ENCODE data around the gene RBMS3.
"Not testable (repeated sequence)": the region's sequence is repeated elsewhere in the genome, so short reads cannot be mapped to it uniquely, and the experiment has no call there.

RBMS3 gene

GRCh38 chr3:29976871-29977270 lies 696.0 kb downstream of the RBMS3 start:
- no peak for DNase-seq

GRCh38 chr3:29977360-29977759 lies 696.5 kb downstream of the RBMS3 start:
- DNase-seq, result no peak

GRCh38 chr3:29978036-29978435 lies 697.2 kb downstream of the RBMS3 start:
- DNase-seq, result no peak

- no peak for DNase-seq
Measured at GRCh38 chr3:29991198-29991597, 710.3 kb downstream of the RBMS3 start.

- no peak for DNase-seq
Measured at GRCh38 chr3:30002797-30003196, 721.9 kb downstream of the RBMS3 start.

GRCh38 chr3:30003741-30004140 lies 722.9 kb downstream of the RBMS3 start:
- DNase-seq, result no peak

- no peak for DNase-seq
Measured at GRCh38 chr3:30004481-30004880, 723.6 kb downstream of the RBMS3 start.

GRCh38 chr3:30006111-30006510 lies 725.2 kb downstream of the RBMS3 start:
- no peak for DNase-seq

- peak in 1 of 2 donors; percentile 67 for DNase-seq
Measured at GRCh38 chr3:30007668-30008067, 726.8 kb downstream of the RBMS3 start.

GRCh38 chr3:30011237-30011803 lies 730.4 kb downstream of the RBMS3 start:
- DNase-seq, result no peak

- DNase-seq, result peak in 1 of 2 donors; percentile 54
Measured at GRCh38 chr3:30012941-30013543, 732.2 kb downstream of the RBMS3 start.

GRCh38 chr3:30017901-30018300 lies 737.0 kb downstream of the RBMS3 start:
- DNase-seq, result no peak

GRCh38 chr3:30020380-30020779 lies 739.5 kb downstream of the RBMS3 start:
- DNase-seq, result no peak

GRCh38 chr3:30024466-30024865 lies 743.6 kb downstream of the RBMS3 start:
- no peak for DNase-seq

- DNase-seq, result no peak
Measured at GRCh38 chr3:30026851-30027250, 746.0 kb downstream of the RBMS3 start.

- DNase-seq, result no peak
Measured at GRCh38 chr3:30034246-30034991, 753.5 kb downstream of the RBMS3 start.

GRCh38 chr3:30035935-30036567 lies 755.2 kb downstream of the RBMS3 start:
- no peak for DNase-seq

GRCh38 chr3:30040126-30040525 lies 759.3 kb downstream of the RBMS3 start:
- no peak for DNase-seq

- DNase-seq, result not testable (repeated sequence)
Measured at GRCh38 chr3:30041481-30041880, 760.6 kb downstream of the RBMS3 start.

GRCh38 chr3:30042274-30042859 lies 761.5 kb downstream of the RBMS3 start:
- peak in 1 of 2 donors; percentile 55 for DNase-seq

GRCh38 chr3:30042916-30043555 lies 762.2 kb downstream of the RBMS3 start:
- DNase-seq, result no peak

- DNase-seq, result peak in 1 of 2 donors; percentile 28
Measured at GRCh38 chr3:30044515-30044914, 763.6 kb downstream of the RBMS3 start.

- DNase-seq, result no peak
Measured at GRCh38 chr3:30048431-30048830, 767.6 kb downstream of the RBMS3 start.
